K562 (cell line): Measurements from ENCODE around the gene CHMP1A. TPM values are rescaled to one million over a fixed set of nuclear protein-coding genes. Genes with fewer than 3 reads are reported as not detected.
A peak's percentile ranks its signal among the peaks of the same experiment; 100 is the strongest.

Experiments
- GABPB1 ChIP-seq: sonication (generic); formaldehyde crosslinking; IDR thresholded peaks from 2 replicates; pipeline ENCODE4 v1.8.0; 2022; ENCODE audit warnings: mild to moderate bottlenecking, missing genetic modification reagents
- GATA2 ChIP-seq: sonication (generic); formaldehyde crosslinking; IDR thresholded peaks from 2 replicates; pipeline ENCODE4 v1.4.0; 2020; ENCODE audit warnings: mild to moderate bottlenecking, missing genetic modification reagents
- SFPQ ChIP-seq: fragments of 200-400 bp; formaldehyde crosslinking; IDR thresholded peaks from 2 replicates; pipeline ENCODE4 v1.6.1; 2017; ENCODE audit warnings: mild to moderate bottlenecking, low read depth, low read length, moderate library complexity
- SP1 ChIP-seq: sonication (generic); formaldehyde crosslinking; IDR thresholded peaks from 2 replicates; pipeline ENCODE4 v1.8.1; 2022; ENCODE audit warnings: mild to moderate bottlenecking, missing genetic modification reagents
- TCF3 ChIP-seq: sonication (generic); formaldehyde crosslinking; IDR thresholded peaks from 2 replicates; pipeline ENCODE4 v1.4.0; 2020; ENCODE audit warnings: mild to moderate bottlenecking, missing genetic modification reagents
- TCF7L2 ChIP-seq: fragments of 150-350 bp; IDR thresholded peaks from 2 replicates; pipeline ENCODE4 v1.6.1; 2016; ENCODE audit warnings: low read depth, mild to moderate bottlenecking, low read length, moderate library complexity
- polyA plus RNA-seq, 8 experiments: library from polyadenylated mRNA; depleted of rRNA in 4 of 8; stranded (reverse) in 5 of 8; unstranded in 3 of 8; fragments of >200 nt; fragmentation: Nextera tagmentation in 2 of 8; fragmentation: Illumina TruSeq in 1 of 8; extraction: Ambion mirVana in 2 of 8; extraction: Trizol in 1 of 8; gene quantifications; 2 replicates each; pipeline versions ENCODE4 v1.2.1 to v1.2.3, GENCODE V29; 2011 to 2014; ENCODE audit warnings: inconsistent platforms in 1 of 8, missing spikeins in 1 of 8
- total RNA-seq, 7 experiments: library from RNA; depleted of rRNA in 6 of 7; stranded (reverse); fragments of >200 nt in 6 of 7; fragmentation: Illumina TruSeq in 2 of 7; extraction: Trizol in 2 of 7; gene quantifications; 2 replicates each; pipeline versions ENCODE4 v1.2.1 to v1.2.3, GENCODE V29; 2011 to 2021; ENCODE audit warnings: low replicate concordance in 1 of 7
- TF ChIP-seq, protein P1 (sequence below), 2 experiments: fragments of 250-450 bp in 1 of 2; fragments of 450-650 bp in 1 of 2; sonication (Bioruptor Pico) in 1 of 2; IDR thresholded peaks; 2 replicates each; pipeline versions ENCODE4 v1.6.1 to v1.8.0; 2016 to 2021; ENCODE audit warnings: mild to moderate bottlenecking in 2 of 2, moderate library complexity in 2 of 2, missing compliant biosample characterization in 1 of 2, missing genetic modification characterization in 1 of 2
- TF ChIP-seq, protein P2 (sequence below): fragments of 450-650 bp; IDR thresholded peaks from 2 replicates; pipeline ENCODE4 v1.7.1; 2018; ENCODE audit warnings: mild to moderate bottlenecking, low read depth; ENCODE audit not compliant: partially characterized antibody
- TF ChIP-seq, protein P3 (sequence below): sonication (generic); formaldehyde crosslinking; IDR thresholded peaks from 2 replicates; pipeline ENCODE4 v1.8.1; 2023; ENCODE audit warnings: mild to moderate bottlenecking, missing genetic modification reagents
- TF ChIP-seq, protein P4 (sequence below): sonication (generic); formaldehyde crosslinking; IDR thresholded peaks from 2 replicates; pipeline ENCODE4 v1.9.0; 2022; ENCODE audit warnings: mild to moderate bottlenecking, missing genetic modification reagents

The CHMP1A gene
- total and polyA plus RNA-seq, 9 of the 15 experiments (the other 6 are each of a cell fraction or from before 2014, with no cell fraction given) = 0.83 to 79.9 (median 45.2) TPM

DNA sequence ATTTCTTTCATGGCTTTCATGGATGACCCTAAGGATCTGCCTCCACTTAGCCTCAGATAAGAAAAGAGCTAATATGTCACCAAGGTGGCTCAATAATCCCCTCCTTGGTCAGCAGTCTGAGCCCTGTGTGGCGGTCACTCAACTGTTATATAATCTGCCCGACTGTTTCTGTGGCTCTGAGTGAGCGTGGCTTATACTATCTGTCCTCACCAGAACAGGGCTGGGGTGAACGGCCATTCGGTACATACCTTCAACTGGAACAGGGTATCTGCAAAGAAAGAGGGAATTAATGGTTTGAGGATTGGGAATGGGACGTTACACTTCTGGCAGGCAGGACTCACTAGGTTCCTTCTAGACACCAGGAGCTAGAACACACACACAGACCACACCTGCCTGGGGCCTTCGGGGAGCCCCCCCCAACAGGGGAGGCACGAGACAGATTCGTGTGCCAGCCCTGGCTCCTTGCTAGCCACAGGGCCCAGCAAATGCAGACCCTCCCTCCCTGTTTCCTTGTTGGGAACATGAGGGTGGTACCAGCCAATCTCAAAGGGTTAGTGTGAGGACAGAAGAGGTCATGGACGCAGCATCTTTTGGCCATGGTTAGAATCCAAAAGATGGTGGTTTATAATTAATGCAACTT is 3.7 kb downstream of the CHMP1A start (continued):
- TF ChIP-seq GABPB1 (CRISPR knock-in tag) (no peak), GATA2 (CRISPR knock-in tag) (peak; percentile 46; the same call in 1 of the 2 replicates), TCF3 (CRISPR knock-in tag) (peak; percentile 88), SP1 (peak; percentile 20; the same call in 1 of the 2 replicates), TCF7L2 (no peak), SFPQ (no peak)
- TF ChIP-seq, protein P1, sequence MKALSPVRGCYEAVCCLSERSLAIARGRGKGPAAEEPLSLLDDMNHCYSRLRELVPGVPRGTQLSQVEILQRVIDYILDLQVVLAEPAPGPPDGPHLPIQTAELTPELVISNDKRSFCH (CRISPR knock-in tag; IDR thresholded peaks at IDR 0.05) = no peak
- TF ChIP-seq, protein P1 (tag; IDR thresholded peaks at IDR 0.05) = peak; percentile 50; the same call in 1 of the 2 replicates
- TF ChIP-seq, protein P2, sequence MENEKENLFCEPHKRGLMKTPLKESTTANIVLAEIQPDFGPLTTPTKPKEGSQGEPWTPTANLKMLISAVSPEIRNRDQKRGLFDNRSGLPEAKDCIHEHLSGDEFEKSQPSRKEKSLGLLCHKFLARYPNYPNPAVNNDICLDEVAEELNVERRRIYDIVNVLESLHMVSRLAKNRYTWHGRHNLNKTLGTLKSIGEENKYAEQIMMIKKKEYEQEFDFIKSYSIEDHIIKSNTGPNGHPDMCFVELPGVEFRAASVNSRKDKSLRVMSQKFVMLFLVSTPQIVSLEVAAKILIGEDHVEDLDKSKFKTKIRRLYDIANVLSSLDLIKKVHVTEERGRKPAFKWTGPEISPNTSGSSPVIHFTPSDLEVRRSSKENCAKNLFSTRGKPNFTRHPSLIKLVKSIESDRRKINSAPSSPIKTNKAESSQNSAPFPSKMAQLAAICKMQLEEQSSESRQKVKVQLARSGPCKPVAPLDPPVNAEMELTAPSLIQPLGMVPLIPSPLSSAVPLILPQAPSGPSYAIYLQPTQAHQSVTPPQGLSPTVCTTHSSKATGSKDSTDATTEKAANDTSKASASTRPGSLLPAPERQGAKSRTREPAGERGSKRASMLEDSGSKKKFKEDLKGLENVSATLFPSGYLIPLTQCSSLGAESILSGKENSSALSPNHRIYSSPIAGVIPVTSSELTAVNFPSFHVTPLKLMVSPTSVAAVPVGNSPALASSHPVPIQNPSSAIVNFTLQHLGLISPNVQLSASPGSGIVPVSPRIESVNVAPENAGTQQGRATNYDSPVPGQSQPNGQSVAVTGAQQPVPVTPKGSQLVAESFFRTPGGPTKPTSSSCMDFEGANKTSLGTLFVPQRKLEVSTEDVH = no peak
- TF ChIP-seq, protein P3, sequence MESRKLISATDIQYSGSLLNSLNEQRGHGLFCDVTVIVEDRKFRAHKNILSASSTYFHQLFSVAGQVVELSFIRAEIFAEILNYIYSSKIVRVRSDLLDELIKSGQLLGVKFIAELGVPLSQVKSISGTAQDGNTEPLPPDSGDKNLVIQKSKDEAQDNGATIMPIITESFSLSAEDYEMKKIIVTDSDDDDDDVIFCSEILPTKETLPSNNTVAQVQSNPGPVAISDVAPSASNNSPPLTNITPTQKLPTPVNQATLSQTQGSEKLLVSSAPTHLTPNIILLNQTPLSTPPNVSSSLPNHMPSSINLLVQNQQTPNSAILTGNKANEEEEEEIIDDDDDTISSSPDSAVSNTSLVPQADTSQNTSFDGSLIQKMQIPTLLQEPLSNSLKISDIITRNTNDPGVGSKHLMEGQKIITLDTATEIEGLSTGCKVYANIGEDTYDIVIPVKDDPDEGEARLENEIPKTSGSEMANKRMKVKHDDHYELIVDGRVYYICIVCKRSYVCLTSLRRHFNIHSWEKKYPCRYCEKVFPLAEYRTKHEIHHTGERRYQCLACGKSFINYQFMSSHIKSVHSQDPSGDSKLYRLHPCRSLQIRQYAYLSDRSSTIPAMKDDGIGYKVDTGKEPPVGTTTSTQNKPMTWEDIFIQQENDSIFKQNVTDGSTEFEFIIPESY (CRISPR knock-in tag) = peak; percentile 33; the same call in 1 of the 2 replicates
- TF ChIP-seq, protein P4, sequence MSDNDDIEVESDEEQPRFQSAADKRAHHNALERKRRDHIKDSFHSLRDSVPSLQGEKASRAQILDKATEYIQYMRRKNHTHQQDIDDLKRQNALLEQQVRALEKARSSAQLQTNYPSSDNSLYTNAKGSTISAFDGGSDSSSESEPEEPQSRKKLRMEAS (CRISPR knock-in tag) = peak; percentile 56
- TF ChIP-seq, all 486 proteins: peak for 9
